ENCODE measurements around the gene COL6A2. TPM values are rescaled to one million over a fixed set of nuclear protein-coding genes. Genes with fewer than 3 reads are reported as not detected.

Gene COL6A2
- total RNA-seq, 1 donor from 2014 or later = 535 TPM

DNA sequence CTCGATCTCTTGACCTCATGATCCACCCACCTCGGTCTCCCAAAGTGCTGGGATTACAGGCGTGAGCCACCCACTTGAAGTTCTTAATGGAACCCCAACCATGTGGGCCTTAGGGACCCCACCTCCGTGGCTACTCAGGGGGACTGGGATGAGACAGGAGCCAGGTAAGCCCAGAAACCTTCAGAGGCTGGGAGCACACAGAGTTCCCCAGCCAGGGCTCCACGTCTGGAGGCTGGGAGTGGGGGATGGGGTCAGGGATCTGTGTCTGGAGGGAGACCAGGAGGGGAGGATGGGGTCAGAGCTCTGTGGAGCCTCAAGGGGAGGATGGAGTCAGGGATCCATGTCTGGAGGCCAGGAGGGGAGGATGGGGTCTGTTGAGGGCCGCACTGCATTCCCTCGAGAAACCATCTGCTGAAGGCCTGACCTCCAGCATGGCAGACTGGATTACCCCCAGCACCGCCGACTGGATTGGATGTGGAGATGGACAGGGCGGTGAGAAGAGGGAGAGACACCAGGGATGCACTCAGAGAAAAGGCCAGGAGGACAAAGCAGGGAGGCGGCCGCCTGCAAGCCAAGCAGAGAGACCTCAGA, 59.6 kb downstream of the COL6A2 start:
- peak; percentile 64 to 69 for DNase-seq (ENCODE audit: extremely low spot score in 2 of 2)
- no peaks in the 10 kb centered on the region for H3K27me3 ChIP-seq
- H3K4me3 ChIP-seq = no peak overlapping the region
- H3K9me3 ChIP-seq = no peaks in the 10 kb centered on the region
- no peak overlapping the region for H3K27ac ChIP-seq
- TF ChIP-seq, protein P1, sequence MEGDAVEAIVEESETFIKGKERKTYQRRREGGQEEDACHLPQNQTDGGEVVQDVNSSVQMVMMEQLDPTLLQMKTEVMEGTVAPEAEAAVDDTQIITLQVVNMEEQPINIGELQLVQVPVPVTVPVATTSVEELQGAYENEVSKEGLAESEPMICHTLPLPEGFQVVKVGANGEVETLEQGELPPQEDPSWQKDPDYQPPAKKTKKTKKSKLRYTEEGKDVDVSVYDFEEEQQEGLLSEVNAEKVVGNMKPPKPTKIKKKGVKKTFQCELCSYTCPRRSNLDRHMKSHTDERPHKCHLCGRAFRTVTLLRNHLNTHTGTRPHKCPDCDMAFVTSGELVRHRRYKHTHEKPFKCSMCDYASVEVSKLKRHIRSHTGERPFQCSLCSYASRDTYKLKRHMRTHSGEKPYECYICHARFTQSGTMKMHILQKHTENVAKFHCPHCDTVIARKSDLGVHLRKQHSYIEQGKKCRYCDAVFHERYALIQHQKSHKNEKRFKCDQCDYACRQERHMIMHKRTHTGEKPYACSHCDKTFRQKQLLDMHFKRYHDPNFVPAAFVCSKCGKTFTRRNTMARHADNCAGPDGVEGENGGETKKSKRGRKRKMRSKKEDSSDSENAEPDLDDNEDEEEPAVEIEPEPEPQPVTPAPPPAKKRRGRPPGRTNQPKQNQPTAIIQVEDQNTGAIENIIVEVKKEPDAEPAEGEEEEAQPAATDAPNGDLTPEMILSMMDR (IDR thresholded peaks at IDR 0.05) = no peak
- no peak for TF ChIP-seq POLR2A (IDR thresholded peaks at IDR 0.05)
- no peak for TF ChIP-seq POLR2AphosphoS5 (IDR thresholded peaks at IDR 0.05; ENCODE audit: insufficient read depth in 1 of 2, low read depth in 1 of 2)
- peaks cover 12% of the 10 kb centered on the region for H3K4me1 ChIP-seq
- peaks cover 0 to 4% of the 10 kb centered on the region in 2 donors for H3K36me3 ChIP-seq
- intact Hi-C loops (cut with DNase I) = no loop called here

- no peaks in the 10 kb centered on the region for H3K9me3 ChIP-seq
- no peak for TF ChIP-seq POLR2A (IDR thresholded peaks at IDR 0.05)
- TF ChIP-seq, protein P1 (IDR thresholded peaks at IDR 0.05) = no peak
- TF ChIP-seq POLR2AphosphoS5 (IDR thresholded peaks at IDR 0.05; ENCODE audit: insufficient read depth in 1 of 2, low read depth in 1 of 2) = no peak
- no peaks in the 10 kb centered on the region for H3K27me3 ChIP-seq
- intact Hi-C loops (cut with DNase I) = no loop called here
- peaks cover 8% of the 10 kb centered on the region for H3K4me1 ChIP-seq
- H3K27ac ChIP-seq = no peak overlapping the region
- peak in 1 of 2 donors; percentile 72 for DNase-seq (ENCODE audit: extremely low spot score in 2 of 2)
- peaks cover 0 to 4% of the 10 kb centered on the region in 2 donors for H3K36me3 ChIP-seq
- H3K4me3 ChIP-seq = no peak overlapping the region
Observed at GRCh38 chr21:46157987-46158451, 60.1 kb downstream of the COL6A2 start.

- peaks cover 0 to 4% of the 10 kb centered on the region in 2 donors for H3K36me3 ChIP-seq
- intact Hi-C loops (cut with DNase I) = no loop called here
Observed at GRCh38 chr21:46158666-46159300, 60.9 kb downstream of the COL6A2 start.

GRCh38 chr21:46159390-46159789, 61.5 kb downstream of the COL6A2 start:
- H3K4me1 ChIP-seq = no peaks in the 10 kb centered on the region
- H3K27ac ChIP-seq = no peak overlapping the region
- TF ChIP-seq POLR2AphosphoS5 (IDR thresholded peaks at IDR 0.05; ENCODE audit: insufficient read depth in 1 of 2, low read depth in 1 of 2) (no peak), POLR2A (IDR thresholded peaks at IDR 0.05) (no peak)
- TF ChIP-seq, protein P1 (IDR thresholded peaks at IDR 0.05) = no peak
- H3K4me3 ChIP-seq = no peak overlapping the region
- H3K9me3 ChIP-seq = no peaks in the 10 kb centered on the region
- H3K27me3 ChIP-seq = no peaks in the 10 kb centered on the region
- peaks cover 0 to 4% of the 10 kb centered on the region in 2 donors for H3K36me3 ChIP-seq
- intact Hi-C loops (cut with DNase I) = no loop called here
- peak; percentile 67 to 76 for DNase-seq (ENCODE audit: extremely low spot score in 2 of 2)

More at GRCh38 chr21:46158666-46159300, 60.9 kb downstream of the COL6A2 start:
- Histone ChIP-seq H3K4me3 (no peak overlapping the region), H3K27ac (no peak overlapping the region), H3K27me3 (no peaks in the 10 kb centered on the region), H3K4me1 (peaks cover under 1% of the 10 kb centered on the region), H3K9me3 (no peaks in the 10 kb centered on the region)
- peak; percentile 62 to 91 for DNase-seq (ENCODE audit: extremely low spot score in 2 of 2)
- no peak for TF ChIP-seq POLR2A (IDR thresholded peaks at IDR 0.05)
- TF ChIP-seq, protein P1 (IDR thresholded peaks at IDR 0.05) = no peak
- TF ChIP-seq POLR2AphosphoS5 (IDR thresholded peaks at IDR 0.05; ENCODE audit: insufficient read depth in 1 of 2, low read depth in 1 of 2) = no peak
